HepG2 (cell line): ENCODE data around the gene IL2. TPM values are rescaled to one million over a fixed set of nuclear protein-coding genes. Genes with fewer than 3 reads are reported as not detected.

Source experiments
- ATAC-seq: fragments of 200-7000 bp; cut with Tn5 transposase; 3 replicates; pipeline ENCODE4 v1.9.1; 2020; ENCODE audit warnings: mild to moderate bottlenecking, moderate library complexity
- BruUV-seq: library from RNA; stranded (reverse); fragments of 400-500 nt; replicated peaks from 2 replicates; lab custom pipeline; 2021; lab: Mats Ljungman, UMichigan
- CTCF ChIA-PET: fragments of 300-600 bp; formaldehyde crosslinking; extraction: SDS; loops from one replicate; lab custom pipeline; 2021; ENCODE audit warnings: low total read pairs, inconsistent platforms, low intra/inter-chr PET ratio; lab: Yijun Ruan, JAX
- POLR2A ChIA-PET: fragments of 350-600 bp; sonication (Branson Sonifier 250); formaldehyde crosslinking; loops from one replicate; lab custom pipeline; 2020; ENCODE audit warnings: antibody characterized with exemption, inconsistent platforms; lab: Yijun Ruan, JAX
- DNase-seq: peaks from one replicate; pipeline ENCODE4 v3.0.0-alpha.2; 2015; ENCODE audit warnings: low spot score
- FAIRE-seq: peaks from 3 replicates; lab custom pipeline; 2011; peaks lifted over from hg19 to GRCh38; lab: Jason Lieb, UNC
- H2AFZ ChIP-seq: one replicate; pipeline ENCODE4 v1.6.1; 2011; ENCODE audit warnings: low read length, inconsistent platforms
- H3K27ac ChIP-seq: fragments of 300-600 bp; 3 replicates; pipeline ENCODE4 v1.8.0; 2011; ENCODE audit warnings: mixed run types, mild to moderate bottlenecking, mixed read lengths, low read length, inconsistent platforms; ENCODE audit not compliant: insufficient read depth; ENCODE audit errors: extremely low read length
- H3K27me3 ChIP-seq, 2 experiments: fragments of 200-600 bp in 1 of 2; 2 replicates in 1 of 2; 3 replicates in 1 of 2; pipeline versions ENCODE4 v1.6.0 to v1.8.0; 2011; ENCODE audit warnings: low read length in 2 of 2, mild to moderate bottlenecking in 2 of 2, moderate library complexity in 2 of 2, inconsistent platforms in 1 of 2; ENCODE audit not compliant: insufficient read depth in 2 of 2, control insufficient read depth in 1 of 2
- H3K36me3 ChIP-seq, 2 experiments: fragments of 200-600 bp in 1 of 2; replicated peaks in 1 of 2; 2 replicates in 1 of 2; 3 replicates in 1 of 2; pipeline versions ENCODE4 v1.5.1 to v1.8.0; 2011; ENCODE audit warnings: low read length in 2 of 2, inconsistent platforms in 1 of 2; ENCODE audit not compliant: insufficient read depth in 2 of 2, control insufficient read depth in 1 of 2
- H3K4me1 ChIP-seq: 2 replicates; pipeline ENCODE4 v1.5.1; 2012; ENCODE audit warnings: low read length, inconsistent platforms; ENCODE audit not compliant: insufficient read depth
- H3K4me2 ChIP-seq: 2 replicates; pipeline ENCODE4 v1.6.0; 2011; ENCODE audit warnings: low read depth, low read length, inconsistent platforms
- H3K4me3 ChIP-seq, 3 experiments: fragments of 200-600 bp in 1 of 3; sonication (generic), shearing (Covaris generic) in 1 of 3; replicated peaks in 1 of 3; 2 replicates each; pipeline ENCODE4 v1.5.1; 2011 to 2016; ENCODE audit warnings: low read length in 3 of 3, inconsistent platforms in 2 of 3, low read depth in 2 of 3, mild to moderate bottlenecking in 2 of 3, control low read depth in 1 of 3, mixed read lengths in 1 of 3; ENCODE audit not compliant: insufficient read depth in 1 of 3
- H3K79me2 ChIP-seq: one replicate; pipeline ENCODE4 v1.6.1; 2011; ENCODE audit warnings: low read length, inconsistent platforms; ENCODE audit not compliant: insufficient read depth
- H3K9ac ChIP-seq: 2 replicates; pipeline ENCODE4 v1.6.0; 2011; ENCODE audit warnings: mild to moderate bottlenecking, low read depth, low read length, inconsistent platforms; ENCODE audit not compliant: insufficient read depth
- H3K9me3 ChIP-seq: 2 replicates; pipeline ENCODE4 v1.5.1; 2012; ENCODE audit warnings: mild to moderate bottlenecking, low read length
- H4K20me1 ChIP-seq: 2 replicates; pipeline ENCODE4 v1.6.0; 2011; ENCODE audit warnings: inconsistent platforms, mild to moderate bottlenecking, low read length, moderate library complexity; ENCODE audit not compliant: insufficient read depth
- AKNA ChIP-seq: sonication (generic); formaldehyde crosslinking; IDR thresholded peaks from 2 replicates; pipeline ENCODE4 v1.4.0; 2020; ENCODE audit warnings: missing genetic modification reagents, borderline replicate concordance
- CERS6 ChIP-seq: sonication (generic); formaldehyde crosslinking; IDR thresholded peaks from 2 replicates; pipeline ENCODE4 v1.5.0; 2020; ENCODE audit warnings: missing genetic modification reagents
- EED ChIP-seq: sonication (generic); formaldehyde crosslinking; IDR thresholded peaks from 2 replicates; pipeline ENCODE4 v1.5.0; 2020; ENCODE audit warnings: mild to moderate bottlenecking, missing genetic modification reagents
- FOXA1 ChIP-seq, 2 experiments: fragments of 450-650 bp in 1 of 2; sonication (generic) in 1 of 2; formaldehyde crosslinking in 1 of 2; IDR thresholded peaks; 2 replicates each; pipeline versions ENCODE4 v1.4.0 to v1.6.1; 2016 to 2020; ENCODE audit warnings: missing genetic modification reagents in 1 of 2
- HOXD1 ChIP-seq: sonication (generic); formaldehyde crosslinking; IDR thresholded peaks from 2 replicates; pipeline ENCODE4 v1.5.0; 2020; ENCODE audit warnings: missing genetic modification reagents
- MED8 ChIP-seq: sonication (generic); formaldehyde crosslinking; IDR thresholded peaks from 2 replicates; pipeline ENCODE4 v1.8.1; 2023; ENCODE audit warnings: mild to moderate bottlenecking, missing genetic modification reagents; ENCODE audit not compliant: insufficient replicate concordance
- MTF1 ChIP-seq: sonication (generic); formaldehyde crosslinking; IDR thresholded peaks from 2 replicates; pipeline ENCODE4 v1.5.0; 2020; ENCODE audit warnings: missing genetic modification reagents
- NFIC ChIP-seq: IDR thresholded peaks from 2 replicates; pipeline ENCODE4 v1.6.1; 2012; ENCODE audit warnings: mild to moderate bottlenecking, low read length, inconsistent platforms
- NFKB2 ChIP-seq: sonication (generic); formaldehyde crosslinking; IDR thresholded peaks from 2 replicates; pipeline ENCODE4 v1.4.0; 2020; ENCODE audit warnings: missing genetic modification reagents, borderline replicate concordance
- RARA ChIP-seq: IDR thresholded peaks from 2 replicates; pipeline ENCODE4 v1.6.1; 2016; ENCODE audit warnings: missing genetic modification reagents, missing compliant biosample characterization
- RCOR2 ChIP-seq: IDR thresholded peaks from 2 replicates; pipeline ENCODE4 v1.6.1; 2016; ENCODE audit warnings: missing biosample characterization, missing genetic modification reagents
- RFXAP ChIP-seq: sonication (generic); formaldehyde crosslinking; IDR thresholded peaks from 2 replicates; pipeline ENCODE4 v1.4.0; 2020; ENCODE audit warnings: missing genetic modification reagents, borderline replicate concordance
- SP1 ChIP-seq, 2 experiments: fragments of 450-650 bp in 1 of 2; sonication (generic) in 1 of 2; formaldehyde crosslinking in 1 of 2; IDR thresholded peaks; 2 replicates each; pipeline versions ENCODE4 v1.4.0 to v1.6.1; 2016 to 2020; ENCODE audit warnings: missing genetic modification reagents in 1 of 2
- ZNF230 ChIP-seq: sonication (generic); formaldehyde crosslinking; IDR thresholded peaks from 2 replicates; pipeline ENCODE4 v1.4.0; 2020; ENCODE audit warnings: mild to moderate bottlenecking, missing genetic modification reagents
- ZNF530 ChIP-seq: sonication (generic); formaldehyde crosslinking; IDR thresholded peaks from 2 replicates; pipeline ENCODE4 v1.5.0; 2020; ENCODE audit warnings: low read depth, mild to moderate bottlenecking, missing genetic modification reagents
- ZNF597 ChIP-seq: sonication (generic); formaldehyde crosslinking; IDR thresholded peaks from 2 replicates; pipeline ENCODE4 v1.5.0; 2020; ENCODE audit warnings: missing genetic modification reagents
- WGBS: methylation state at CpG from one replicate; pipeline ENCODE4 v1.1.6; 2017; ENCODE audit warnings: low lambda C conversion rate; 5-methylcytosine and 5-hydroxymethylcytosine counted together
- in situ Hi-C: cut with HindIII; loops from 2 replicates; pipeline ENCODE4 v1.10.0; 2017; ENCODE audit warnings: low pct_unique_long_range_greater_than_20kb; ENCODE audit not compliant: extremely low pct_ligation_motif_present
- intact Hi-C: fragments of 100-400 bp; cut with micrococcal nuclease; formaldehyde crosslinking; loops from one replicate; pipeline ENCODE4 v1.10.0; 2022; ENCODE audit not compliant: unreplicated experiment
- polyA plus RNA-seq, 8 experiments: library from polyadenylated mRNA; depleted of rRNA in 3 of 8; stranded (reverse) in 7 of 8; unstranded in 1 of 8; fragments of >200 nt; fragmentation: Illumina TruSeq in 4 of 8; extraction: Trizol in 4 of 8; gene quantifications; 2 replicates each; pipeline versions ENCODE4 v1.2.1 to v1.2.3, GENCODE V29; 2011 to 2016; ENCODE audit warnings: low read depth in 4 of 8, missing spikeins in 1 of 8, mixed read lengths in 1 of 8; ENCODE audit not compliant: insufficient read depth in 1 of 8
- total RNA-seq, 5 experiments: library from RNA; depleted of rRNA; stranded (reverse); fragments of >200 nt; fragmentation: Illumina TruSeq; extraction: Trizol; gene quantifications; 2 replicates each; pipeline ENCODE4 v1.2.3, GENCODE V29; 2016; ENCODE audit warnings: low read depth in 1 of 5

Gene IL2
- total and polyA plus RNA-seq, 2 of the 13 experiments (the other 11 are each of a cell fraction or from before 2014, with no cell fraction given), result not detected

- H3K4me2 ChIP-seq, result no peak overlapping the region
- no peaks in the 10 kb centered on the region for H3K9me3 ChIP-seq
- CTCF ChIA-PET, result no interaction called here
- H3K4me1 ChIP-seq, result no peaks in the 10 kb centered on the region
- POLR2A ChIA-PET, result no interaction called here
- 49% methylated on average over 4 of the region's 4 CpGs for WGBS
- H3K27ac ChIP-seq, result no peak overlapping the region
- TF ChIP-seq ZNF530 (CRISPR knock-in tag) (no peak), RCOR2 (CRISPR knock-in tag) (no peak), FOXA1 (IDR thresholded peaks at IDR 0.05) (no peak), FOXA1 (CRISPR knock-in tag; IDR thresholded peaks at IDR 0.05) (no peak), RFXAP (CRISPR knock-in tag) (no peak), AKNA (CRISPR knock-in tag) (no peak), SP1 (IDR thresholded peaks at IDR 0.05) (no peak), SP1 (CRISPR knock-in tag; IDR thresholded peaks at IDR 0.05) (no peak), EED (no peak), ZNF230 (CRISPR knock-in tag) (no peak), MED8 (no peak), NFKB2 (CRISPR knock-in tag) (no peak), HOXD1 (no peak), MTF1 (CRISPR knock-in tag) (no peak), RARA (no peak), ZNF597 (no peak), CERS6 (CRISPR knock-in tag) (no peak), NFIC (no peak)
- H2AFZ ChIP-seq, result no peak overlapping the region
- in situ Hi-C loops, result no loop called here
- H3K27me3 ChIP-seq, result no peaks in the 10 kb centered on the region
- ATAC-seq, result no peak
- H4K20me1 ChIP-seq, result no peaks in the 10 kb centered on the region
- DNase-seq, result no peak
- no peaks in the 10 kb centered on the region for H3K36me3 ChIP-seq
- H3K79me2 ChIP-seq, result no peaks in the 10 kb centered on the region
- intact Hi-C loops, result no loop called here
- no TSS peak for BruUV-seq
- H3K9ac ChIP-seq, result no peak overlapping the region
- FAIRE-seq, result no peak
- H3K4me3 ChIP-seq, result no peak overlapping the region
Observed at GRCh38 chr4:122481766-122482405, 25.4 kb upstream of the IL2 start.
